CD14-positive monocyte (primary cell): ENCODE results near the gene CAPN14. TPM values are rescaled to one million over a fixed set of nuclear protein-coding genes. Genes with fewer than 3 reads are reported as not detected.

Experiments used
- DNase-seq, 3 donors: peaks; one replicate each; pipeline ENCODE4 v3.0.0-alpha.2; 2011 to 2022
- H2AFZ ChIP-seq: 2 replicates; pipeline ENCODE4 v1.6.0; 2012; ENCODE audit warnings: mild to moderate bottlenecking, low read depth, low read length, inconsistent platforms; ENCODE audit not compliant: insufficient read depth, poor library complexity, severe bottlenecking
- H3K27ac ChIP-seq, 2 donors: 1 replicate in 1 of 2; 2 replicates in 1 of 2; pipeline ENCODE4 v1.5.1; 2012 to 2013; ENCODE audit warnings: low read length in 2 of 2, control low read depth in 1 of 2, inconsistent platforms in 1 of 2, low read depth in 1 of 2, mild to moderate bottlenecking in 1 of 2
- H3K27me3 ChIP-seq, 2 donors: one replicate each; pipeline versions ENCODE4 v1.6.0 to v1.6.1; 2011 to 2013; ENCODE audit warnings: low read length in 2 of 2; ENCODE audit not compliant: control insufficient read depth in 2 of 2, insufficient read depth in 2 of 2
- H3K36me3 ChIP-seq, 2 donors: replicated peaks in 1 of 2; 1 replicate in 1 of 2; 2 replicates in 1 of 2; pipeline versions ENCODE4 v1.5.1 to v1.6.1; 2012 to 2013; ENCODE audit warnings: low read length in 2 of 2, control low read depth in 1 of 2, inconsistent platforms in 1 of 2, mild to moderate bottlenecking in 1 of 2; ENCODE audit not compliant: insufficient read depth in 2 of 2, control insufficient read depth in 1 of 2
- H3K4me1 ChIP-seq, 2 donors: 1 replicate in 1 of 2; 2 replicates in 1 of 2; pipeline versions ENCODE4 v1.5.1 to v1.6.1; 2012 to 2013; ENCODE audit warnings: low read length in 2 of 2, control low read depth in 1 of 2, inconsistent platforms in 1 of 2, mild to moderate bottlenecking in 1 of 2, moderate library complexity in 1 of 2; ENCODE audit not compliant: insufficient read depth in 2 of 2, control insufficient read depth in 1 of 2
- H3K4me2 ChIP-seq: replicated peaks from 2 replicates; pipeline ENCODE3; 2012; ENCODE audit warnings: low read length, moderate library complexity, mild to moderate bottlenecking; ENCODE audit not compliant: poor library complexity, severe bottlenecking; ENCODE audit errors: extremely low read depth
- H3K4me3 ChIP-seq, 3 experiments: fragments of 200-600 bp in 1 of 3; sonication (generic) in 1 of 3; replicated peaks in 1 of 3; 1 replicate in 2 of 3; 2 replicates in 1 of 3; pipeline ENCODE4 v1.5.1; 2011 to 2013; ENCODE audit warnings: low read length in 3 of 3, mild to moderate bottlenecking in 3 of 3, control low read depth in 2 of 3, low read depth in 2 of 3, inconsistent platforms in 1 of 3, moderate library complexity in 1 of 3
- H3K79me2 ChIP-seq: 2 replicates; pipeline ENCODE4 v1.6.0; 2012; ENCODE audit warnings: mild to moderate bottlenecking, control low read depth, inconsistent platforms, low read length, moderate library complexity; ENCODE audit not compliant: insufficient read depth
- H3K9ac ChIP-seq: 2 replicates; pipeline ENCODE4 v1.6.0; 2017; ENCODE audit warnings: low read length, mild to moderate bottlenecking; ENCODE audit not compliant: insufficient read depth, poor library complexity, severe bottlenecking
- H3K9me3 ChIP-seq, 2 donors: replicated peaks in 1 of 2; 1 replicate in 1 of 2; 2 replicates in 1 of 2; pipeline versions ENCODE4 v1.5.1 to v1.6.1; 2012 to 2013; ENCODE audit warnings: low read length in 2 of 2, control low read depth in 1 of 2; ENCODE audit not compliant: control insufficient read depth in 1 of 2, insufficient read depth in 1 of 2
- H4K20me1 ChIP-seq: 2 replicates; pipeline ENCODE4 v1.6.0; 2012; ENCODE audit warnings: mild to moderate bottlenecking, low read length, control low read depth, moderate library complexity; ENCODE audit not compliant: insufficient read depth
- H3K27ac Mint-ChIP-seq, 7 donors: one replicate each; pipeline ENCODE4 v1.8.0; 2020; ENCODE audit warnings: mild to moderate bottlenecking in 7 of 7, mixed read lengths in 7 of 7, moderate library complexity in 6 of 7, inconsistent platforms in 2 of 7
- H3K27me3 Mint-ChIP-seq, 3 donors: one replicate each; pipeline ENCODE4 v1.8.0; 2021 to 2022; ENCODE audit warnings: low read depth in 3 of 3, mild to moderate bottlenecking in 3 of 3, mixed read lengths in 3 of 3, moderate library complexity in 3 of 3, inconsistent platforms in 1 of 3
- H3K36me3 Mint-ChIP-seq, 2 donors: one replicate each; pipeline ENCODE4 v1.8.0; 2020; ENCODE audit warnings: mixed read lengths in 2 of 2, inconsistent platforms in 1 of 2, mild to moderate bottlenecking in 1 of 2
- H3K4me1 Mint-ChIP-seq: one replicate; pipeline ENCODE4 v1.8.0; 2020; ENCODE audit warnings: mild to moderate bottlenecking, mixed read lengths
- H3K4me3 Mint-ChIP-seq, 2 donors: one replicate each; pipeline ENCODE4 v1.8.0; 2020; ENCODE audit warnings: mild to moderate bottlenecking in 2 of 2, mixed read lengths in 2 of 2, moderate library complexity in 1 of 2
- H3K9me3 Mint-ChIP-seq, 7 donors: one replicate each; pipeline ENCODE4 v1.8.0; 2020 to 2022; ENCODE audit warnings: mixed read lengths in 7 of 7, mild to moderate bottlenecking in 6 of 7, moderate library complexity in 6 of 7, inconsistent platforms in 2 of 7
- CTCF ChIP-seq: fragments of 200-600 bp; IDR thresholded peaks from one replicate; pipeline ENCODE4 v1.8.0; 2022; ENCODE audit warnings: antibody characterized with exemption, mild to moderate bottlenecking
- WGBS: methylation state at CpG from one replicate; pipeline ENCODE4 v1.1.5; 2013; ENCODE audit warnings: missing lambda C conversion rate; ENCODE audit not compliant: insufficient coverage; 5-methylcytosine and 5-hydroxymethylcytosine counted together
- intact Hi-C, 2 donors: fragments of 100-400 bp; cut with micrococcal nuclease; formaldehyde crosslinking; loops; one replicate each; pipeline versions ENCODE4 v1.15.0 to v1.15.1; 2023
- polyA plus RNA-seq, 3 donors: library from polyadenylated mRNA; depleted of rRNA in 1 of 3; unstranded in 2 of 3; stranded (reverse) in 1 of 3; fragments of 300-500 nt in 2 of 3; fragments of >200 nt in 1 of 3; fragmentation: Illumina TruSeq in 2 of 3; gene quantifications; 1 replicate in 2 of 3; 2 replicates in 1 of 3; pipeline ENCODE4 v1.2.3, GENCODE V29; 2012 to 2021

Gene CAPN14
- polyA plus RNA-seq, 3 donors = not detected

- WGBS = 100% methylated on average over 1 of the region's 4 CpGs
- H3K9ac ChIP-seq = no peak overlapping the region
- H3K27ac ChIP-seq = no peak overlapping the region
- no peak overlapping the region for H3K27ac Mint-ChIP-seq
- peaks cover 13 to 21% of the 10 kb centered on the region in 2 donors for H3K4me1 ChIP-seq
- no peak overlapping the region for H3K4me2 ChIP-seq
- peaks cover 23 to 39% (median 34%) of the 10 kb centered on the region in 3 donors for H3K27me3 Mint-ChIP-seq
- no peaks in the 10 kb centered on the region for H3K79me2 ChIP-seq
- peaks cover 0 to 2% of the 10 kb centered on the region in 2 donors for H3K36me3 Mint-ChIP-seq
- DNase-seq = no peak
- peak overlapping the region in 1 of 2 donors; percentile 39 for H3K4me3 Mint-ChIP-seq
- intact Hi-C loops = no loop called here
- H3K36me3 ChIP-seq = no peaks in the 10 kb centered on the region
- peaks cover 11% of the 10 kb centered on the region for H3K4me1 Mint-ChIP-seq
- no peak overlapping the region for H3K4me3 ChIP-seq
- no peaks in the 10 kb centered on the region for H4K20me1 ChIP-seq
- H3K27me3 ChIP-seq = peaks cover 18 to 33% of the 10 kb centered on the region in 2 donors
- H3K9me3 Mint-ChIP-seq = peaks cover 0 to 4% (median 0%) of the 10 kb centered on the region in 7 donors
- peaks cover 0 to 11% of the 10 kb centered on the region in 2 donors for H3K9me3 ChIP-seq
- no peak for TF ChIP-seq CTCF
- no peak overlapping the region for H2AFZ ChIP-seq
Measured at GRCh38 chr2:31139671-31140070, 77.6 kb downstream of the CAPN14 start.

GRCh38 chr2:31138037-31138962, 79.0 kb downstream of the CAPN14 start, which contains the start of gene GALNT14:
GALNT14 (minus strand) TSS chr2:31138440; CDS start chr2:31138086, 354 bp downstream.
- WGBS = under 1% methylated on average over 93 of the region's 95 CpGs
- Mint-ChIP-seq H3K36me3 (peaks cover 0 to 2% of the 10 kb centered on the region in 2 donors), H3K9me3 (peaks cover 0 to 4% (median 0%) of the 10 kb centered on the region in 7 donors), H3K27ac (no peak within 1 kb of the TSS), H3K4me3 (peak within 1 kb of the TSS; percentile 70 to 91), H3K4me1 (peaks cover 11% of the 10 kb centered on the region), H3K27me3 (peaks cover 23 to 40% (median 34%) of the 10 kb centered on the region in 3 donors)
- peak within 1 kb of the TSS; percentile 48 for H2AFZ ChIP-seq
- TF ChIP-seq CTCF = peak; percentile 13
- H3K27me3 ChIP-seq = peaks cover 18 to 33% of the 10 kb centered on the region in 2 donors
- H3K27ac ChIP-seq = no peak within 1 kb of the TSS
- intact Hi-C loops = no loop called here
- H3K4me1 ChIP-seq = peaks cover 13 to 21% of the 10 kb centered on the region in 2 donors
- peak within 1 kb of the TSS; percentile 90 for H3K4me2 ChIP-seq
- peak; percentile 20 to 43 (median 27) for DNase-seq
- no peaks in the 10 kb centered on the region for H4K20me1 ChIP-seq
- H3K9ac ChIP-seq = peak within 1 kb of the TSS; percentile 48
- peaks cover 0 to 11% of the 10 kb centered on the region in 2 donors for H3K9me3 ChIP-seq
- peak within 1 kb of the TSS; percentile 24 to 75 (median 43) for H3K4me3 ChIP-seq
- H3K79me2 ChIP-seq = no peaks in the 10 kb centered on the region
- no peaks in the 10 kb centered on the region for H3K36me3 ChIP-seq
